Prostate gland (tissue), 2 donors: ENCODE results near the gene COL11A1. TPM values are rescaled to one million over a fixed set of nuclear protein-coding genes. Genes with fewer than 3 reads are reported as not detected.

Source experiments
- DNase-seq: peaks from one replicate; pipeline ENCODE4 v3.0.0-alpha.2; 2019; ENCODE audit warnings: low spot score
- H3K27ac ChIP-seq, 2 donors: fragments of 200-600 bp; sonication (generic); 2 replicates each; pipeline ENCODE4 v1.5.1; 2017 to 2019
- H3K27me3 ChIP-seq: fragments of 200-600 bp; sonication (generic); replicated peaks from 2 replicates; pipeline ENCODE4 v1.5.1; 2019; ENCODE audit not compliant: insufficient read depth
- H3K36me3 ChIP-seq, 2 donors: fragments of 200-600 bp; sonication (generic); 1 replicate in 1 of 2; 2 replicates in 1 of 2; pipeline versions ENCODE4 v1.5.1 to v1.8.1; 2017 to 2019
- H3K4me1 ChIP-seq: fragments of 200-600 bp; sonication (generic); replicated peaks from 2 replicates; pipeline ENCODE4 v1.5.1; 2019
- H3K4me3 ChIP-seq, 2 donors: fragments of 200-600 bp; sonication (generic); 2 replicates each; pipeline ENCODE4 v1.5.1; 2017 to 2019
- H3K9me3 ChIP-seq: fragments of 200-600 bp; sonication (generic); 2 replicates; pipeline ENCODE4 v1.5.1; 2017
- POLR2A ChIP-seq: fragments of 450-650 bp; IDR thresholded peaks from one replicate; pipeline ENCODE4 v1.6.1; 2016; ENCODE audit warnings: antibody characterized with exemption, mild to moderate bottlenecking
- POLR2AphosphoS5 ChIP-seq: sonication (generic); formaldehyde crosslinking; IDR thresholded peaks from one replicate; pipeline ENCODE4 v1.6.1; 2017; ENCODE audit warnings: antibody characterized with exemption
- WGBS: methylation state at CpG from one replicate; pipeline ENCODE4 v1.1.5; 2018; 5-methylcytosine and 5-hydroxymethylcytosine counted together
- intact Hi-C: fragments of 100-400 bp; cut with DNase I; formaldehyde crosslinking; loops from one replicate; pipeline ENCODE4 v1.14.2; 2022
- total RNA-seq, 2 donors: library from RNA; depleted of rRNA; stranded (reverse); fragments of >200 nt; gene quantifications; one replicate each; pipeline ENCODE4 v1.1.0, GENCODE V29; 2016
- TF ChIP-seq, protein P1 (sequence below), 4 experiments: fragments of 200-600 bp in 2 of 4; fragments of 450-650 bp in 2 of 4; sonication (generic) in 2 of 4; IDR thresholded peaks; 1 replicate in 3 of 4; 2 replicates in 1 of 4; pipeline ENCODE4 v1.5.1; 2016 to 2019; ENCODE audit warnings: antibody characterized with exemption in 4 of 4, mild to moderate bottlenecking in 2 of 4, moderate library complexity in 2 of 4

The COL11A1 gene
- total RNA-seq, 2 donors from 2014 or later: 0.51 TPM; not detected in 1

DNA sequence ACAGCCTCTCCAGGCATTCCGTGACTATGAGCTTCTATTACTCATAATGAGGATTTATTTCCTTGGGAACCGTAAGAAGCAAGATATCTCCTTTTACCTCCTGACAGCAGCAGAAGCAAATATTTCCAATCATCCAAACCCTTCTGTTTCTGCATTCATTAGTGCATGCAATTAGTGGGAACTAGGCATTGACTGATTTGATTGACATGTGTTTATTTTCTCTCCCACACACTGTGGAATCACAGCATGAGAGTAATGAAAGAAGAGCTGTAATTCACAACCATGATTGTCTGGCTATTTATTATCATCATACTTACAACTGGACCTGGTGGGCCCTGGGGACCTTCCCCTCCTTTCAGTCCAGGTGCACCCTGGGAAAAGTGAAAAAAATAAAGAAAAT is 146.8 kb downstream of the COL11A1 start:
- no peaks in the 10 kb centered on the region for H3K27me3 ChIP-seq
- TF ChIP-seq POLR2AphosphoS5: no peak
- TF ChIP-seq, protein P1, sequence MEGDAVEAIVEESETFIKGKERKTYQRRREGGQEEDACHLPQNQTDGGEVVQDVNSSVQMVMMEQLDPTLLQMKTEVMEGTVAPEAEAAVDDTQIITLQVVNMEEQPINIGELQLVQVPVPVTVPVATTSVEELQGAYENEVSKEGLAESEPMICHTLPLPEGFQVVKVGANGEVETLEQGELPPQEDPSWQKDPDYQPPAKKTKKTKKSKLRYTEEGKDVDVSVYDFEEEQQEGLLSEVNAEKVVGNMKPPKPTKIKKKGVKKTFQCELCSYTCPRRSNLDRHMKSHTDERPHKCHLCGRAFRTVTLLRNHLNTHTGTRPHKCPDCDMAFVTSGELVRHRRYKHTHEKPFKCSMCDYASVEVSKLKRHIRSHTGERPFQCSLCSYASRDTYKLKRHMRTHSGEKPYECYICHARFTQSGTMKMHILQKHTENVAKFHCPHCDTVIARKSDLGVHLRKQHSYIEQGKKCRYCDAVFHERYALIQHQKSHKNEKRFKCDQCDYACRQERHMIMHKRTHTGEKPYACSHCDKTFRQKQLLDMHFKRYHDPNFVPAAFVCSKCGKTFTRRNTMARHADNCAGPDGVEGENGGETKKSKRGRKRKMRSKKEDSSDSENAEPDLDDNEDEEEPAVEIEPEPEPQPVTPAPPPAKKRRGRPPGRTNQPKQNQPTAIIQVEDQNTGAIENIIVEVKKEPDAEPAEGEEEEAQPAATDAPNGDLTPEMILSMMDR (IDR thresholded peaks at IDR 0.05): no peak
- no peak for TF ChIP-seq POLR2A
- WGBS: 96% methylated on average over 2 of the region's 2 CpGs
- no peaks in the 10 kb centered on the region for H3K36me3 ChIP-seq
- H3K4me3 ChIP-seq: no peak overlapping the region
- intact Hi-C loops: no loop called here
- no peak overlapping the region for H3K27ac ChIP-seq
- no peaks in the 10 kb centered on the region for H3K4me1 ChIP-seq
- H3K9me3 ChIP-seq: no peaks in the 10 kb centered on the region
- DNase-seq: no peak

DNA sequence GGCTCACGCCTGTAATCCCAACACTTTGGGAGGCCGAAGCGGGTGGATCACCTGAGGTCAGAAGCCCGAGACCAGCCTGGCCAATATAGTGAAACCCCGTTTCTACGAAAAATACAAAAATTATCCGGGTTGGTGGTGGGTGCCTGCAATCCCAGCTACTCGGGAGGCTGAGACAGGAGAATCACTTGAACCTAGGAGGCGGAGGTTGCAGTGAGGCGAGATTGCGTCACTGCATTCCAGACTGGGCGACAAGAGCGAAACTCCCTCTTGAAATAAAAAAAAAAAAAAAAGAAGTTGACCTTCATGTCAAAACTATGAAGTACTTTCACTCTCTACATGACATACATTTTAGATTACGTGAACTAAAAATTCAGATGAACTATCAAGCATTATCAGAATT is 153.7 kb downstream of the COL11A1 start:
- intact Hi-C loops: no loop called here
- WGBS: 94% methylated on average over 14 of the region's 14 CpGs
- H3K9me3 ChIP-seq: no peaks in the 10 kb centered on the region

DNA sequence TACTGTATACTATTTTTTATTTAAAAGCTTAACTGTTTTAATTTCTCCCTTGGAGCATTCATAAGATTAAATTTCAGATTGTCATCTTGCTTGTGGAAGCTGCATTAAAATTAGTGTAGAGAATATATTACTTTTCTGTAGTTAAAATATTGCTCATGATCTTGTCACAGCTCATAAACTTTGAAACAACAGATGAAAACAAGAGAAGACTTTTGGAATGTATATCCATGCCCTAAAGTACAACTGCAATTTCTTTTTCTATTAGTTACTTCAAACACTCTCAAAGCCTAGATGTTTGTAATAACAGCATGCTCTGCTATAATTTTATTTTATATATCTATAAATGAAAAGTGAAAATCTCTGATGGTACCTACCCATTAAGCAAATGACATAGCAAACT is 155.9 kb downstream of the COL11A1 start:
- no peaks in the 10 kb centered on the region for H3K36me3 ChIP-seq
- H3K9me3 ChIP-seq: no peaks in the 10 kb centered on the region
- no peak overlapping the region for H3K4me3 ChIP-seq
- intact Hi-C loops: no loop called here
- H3K4me1 ChIP-seq: no peaks in the 10 kb centered on the region
- no peak for DNase-seq
- H3K27me3 ChIP-seq: no peaks in the 10 kb centered on the region
- TF ChIP-seq POLR2AphosphoS5 (no peak), POLR2A (no peak)
- TF ChIP-seq, protein P1 (IDR thresholded peaks at IDR 0.05): no peak
- H3K27ac ChIP-seq: no peak overlapping the region

More for the DNA sequence above, 153.7 kb downstream of the COL11A1 start:
- DNase-seq: no peak
- no peak for TF ChIP-seq POLR2A
- TF ChIP-seq, protein P1 (IDR thresholded peaks at IDR 0.05): no peak
- no peak for TF ChIP-seq POLR2AphosphoS5
- Histone ChIP-seq H3K4me1 (no peaks in the 10 kb centered on the region), H3K27ac (no peak overlapping the region), H3K4me3 (no peak overlapping the region), H3K27me3 (no peaks in the 10 kb centered on the region), H3K36me3 (no peaks in the 10 kb centered on the region)

DNA sequence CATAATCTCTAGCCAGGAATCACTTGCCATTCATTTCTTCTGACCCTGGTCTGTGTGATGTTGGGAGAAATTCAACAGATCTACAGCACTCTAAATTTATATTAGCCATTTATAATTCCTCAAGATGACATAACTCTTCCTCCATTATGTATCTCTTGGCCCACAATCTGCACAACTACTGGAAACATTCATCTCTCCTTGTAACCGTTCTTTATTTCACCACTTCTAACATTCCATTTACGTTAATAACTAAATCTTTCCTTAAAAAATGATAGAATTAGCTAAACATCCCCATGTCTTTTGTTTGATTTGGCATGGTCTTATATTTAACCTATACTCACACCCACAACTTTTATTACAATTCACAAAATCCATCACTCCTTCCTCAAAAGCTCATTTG is 166.0 kb downstream of the COL11A1 start:
- TF ChIP-seq, protein P1 (IDR thresholded peaks at IDR 0.05): no peak
- TF ChIP-seq POLR2AphosphoS5: no peak
- TF ChIP-seq POLR2A: no peak

DNA sequence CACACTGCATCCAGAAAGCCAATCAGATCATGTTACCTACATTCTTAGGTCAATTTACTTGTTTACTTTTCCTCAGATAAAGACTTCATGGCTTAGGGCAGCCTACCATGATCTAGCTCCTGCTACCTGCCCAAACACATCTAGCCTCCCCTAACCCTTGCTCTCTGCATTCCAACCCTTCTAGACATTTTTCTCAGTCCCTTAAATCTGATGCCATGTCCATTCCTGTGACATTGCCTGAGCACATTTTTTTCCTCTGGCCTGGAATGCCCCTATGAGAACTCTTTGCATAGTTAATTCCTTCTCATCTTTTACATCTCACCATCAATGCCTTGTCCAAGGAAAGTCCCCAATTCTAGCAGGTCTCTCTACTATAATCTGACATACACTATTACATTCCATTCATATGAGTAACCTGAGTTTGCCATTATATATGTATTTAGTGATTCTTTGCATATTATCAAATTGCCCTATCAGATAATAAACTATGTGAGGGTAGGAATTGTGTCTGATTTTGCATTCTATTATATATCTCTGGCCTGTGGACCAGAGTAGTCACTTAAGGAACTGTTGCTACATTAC is 166.9 kb downstream of the COL11A1 start:
- H3K27me3 ChIP-seq: no peaks in the 10 kb centered on the region
- TF ChIP-seq, protein P1 (IDR thresholded peaks at IDR 0.05): no peak
- TF ChIP-seq POLR2AphosphoS5 (no peak), POLR2A (no peak)
- H3K4me3 ChIP-seq: no peak overlapping the region
- H3K9me3 ChIP-seq: no peaks in the 10 kb centered on the region
- H3K27ac ChIP-seq: no peak overlapping the region
- H3K4me1 ChIP-seq: no peaks in the 10 kb centered on the region
- DNase-seq: no peak
- no peaks in the 10 kb centered on the region for H3K36me3 ChIP-seq
- intact Hi-C loops: no loop called here

More for the DNA sequence above, 166.0 kb downstream of the COL11A1 start:
- Histone ChIP-seq H3K4me1 (no peaks in the 10 kb centered on the region), H3K9me3 (no peaks in the 10 kb centered on the region), H3K36me3 (no peaks in the 10 kb centered on the region), H3K27me3 (no peaks in the 10 kb centered on the region), H3K27ac (no peak overlapping the region), H3K4me3 (no peak overlapping the region)
- WGBS: 22% methylated on average over 2 of the region's 2 CpGs
- intact Hi-C loops: no loop called here
- no peak for DNase-seq
